ENCODE results near the gene SELL.
"Not testable (repeated sequence)": the region's sequence is repeated elsewhere in the genome, so short reads cannot be mapped to it uniquely, and the experiment has no call there.

SELL gene

GRCh38 chr1:169667699-169668596 lies 43.5 kb downstream of the SELL start:
- not testable (repeated sequence) for DNase-seq (ENCODE audit: low spot score)

GRCh38 chr1:169667227-169667639 lies 44.2 kb downstream of the SELL start:
- DNase-seq (ENCODE audit: low spot score), result not testable (repeated sequence)

- DNase-seq (ENCODE audit: low spot score), result not testable (repeated sequence)
These were observed 48.7 kb downstream of the SELL start for GRCh38 chr1:169662680-169663079.

GRCh38 chr1:169661066-169661465 lies 50.4 kb downstream of the SELL start:
- not testable (repeated sequence) for DNase-seq (ENCODE audit: low spot score)

- not testable (repeated sequence) for DNase-seq (ENCODE audit: low spot score)
These were observed 52.6 kb downstream of the SELL start for GRCh38 chr1:169658777-169659176.

- no peak for DNase-seq (ENCODE audit: low spot score)
These were observed 57.5 kb downstream of the SELL start for GRCh38 chr1:169653873-169654272.

GRCh38 chr1:169651035-169651434 lies 60.4 kb downstream of the SELL start:
- DNase-seq (ENCODE audit: low spot score), result no peak

GRCh38 chr1:169650551-169650950 lies 60.9 kb downstream of the SELL start:
- no peak for DNase-seq (ENCODE audit: low spot score)

GRCh38 chr1:169648709-169649108 lies 62.7 kb downstream of the SELL start:
- DNase-seq (ENCODE audit: low spot score), result no peak

GRCh38 chr1:169648187-169648586 lies 63.2 kb downstream of the SELL start:
- no peak for DNase-seq (ENCODE audit: low spot score)

GRCh38 chr1:169647512-169647911 lies 63.9 kb downstream of the SELL start:
- DNase-seq (ENCODE audit: low spot score), result no peak

- no peak for DNase-seq (ENCODE audit: low spot score)
These were observed 67.1 kb downstream of the SELL start for GRCh38 chr1:169644297-169644696.

Data from germinal center (tissue), 1 donor.